Epithelial cell of proximal tubule (primary cell): ENCODE results near the gene DICER1. TPM values are rescaled to one million over a fixed set of nuclear protein-coding genes. Genes with fewer than 3 reads are reported as not detected.

Experiments used
- DNase-seq: peaks from one replicate; pipeline ENCODE4 v3.0.0-alpha.2; 2011; ENCODE audit warnings: low read depth
- H3K4me3 ChIP-seq: 2 replicates; pipeline ENCODE4 v1.5.1; 2011; ENCODE audit warnings: low read depth, mild to moderate bottlenecking, low read length
- total RNA-seq: library from RNA; depleted of rRNA; stranded (reverse); fragments of >200 nt; gene quantifications from 2 replicates; pipeline ENCODE4 v1.2.3, GENCODE V29; 2015
- TF ChIP-seq, protein P1 (sequence below): conservative IDR thresholded peaks from 2 replicates; pipeline ENCODE4 v1.5.1; 2012; ENCODE audit warnings: low read depth, mild to moderate bottlenecking, low read length

Gene DICER1
- total RNA-seq, 1 donor from 2014 or later: 27.4 TPM

DNA sequence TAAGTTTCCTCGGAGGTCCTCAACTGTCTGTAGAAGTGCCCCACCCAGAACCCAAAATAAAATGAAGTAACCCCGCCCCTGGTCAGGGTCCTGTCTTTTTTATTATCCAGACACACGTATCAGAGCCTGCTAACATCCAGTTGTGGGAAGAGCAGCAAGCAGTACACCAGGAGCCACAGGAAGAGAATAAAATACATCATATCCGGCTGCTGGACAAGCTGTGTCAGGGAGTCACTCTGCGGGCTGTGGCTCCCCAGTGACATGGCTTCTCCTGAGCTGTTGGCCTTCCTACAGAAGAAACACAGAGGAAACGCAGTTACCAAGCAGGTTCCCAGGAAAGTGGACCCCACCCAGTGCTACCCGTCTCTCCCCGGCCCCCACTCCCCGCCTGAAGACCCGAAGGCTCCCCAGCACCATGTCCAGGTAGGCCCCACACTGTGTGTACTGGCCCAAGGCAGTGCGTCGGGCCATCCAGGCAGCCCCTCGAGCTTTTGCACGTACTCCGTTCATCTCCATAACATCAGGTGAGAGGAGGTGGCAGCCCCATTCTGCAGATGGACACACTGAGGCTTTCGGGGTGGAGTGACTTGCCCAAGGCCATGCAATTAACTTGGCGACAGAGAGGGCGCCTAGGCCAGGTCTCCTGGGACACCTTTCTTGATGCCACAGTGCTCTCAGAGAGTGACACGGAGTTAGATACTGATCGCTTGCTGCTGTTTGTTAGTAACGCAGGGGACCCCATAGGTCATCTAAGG, 34.3 kb upstream of the DICER1 start:
- TF ChIP-seq, protein P1, sequence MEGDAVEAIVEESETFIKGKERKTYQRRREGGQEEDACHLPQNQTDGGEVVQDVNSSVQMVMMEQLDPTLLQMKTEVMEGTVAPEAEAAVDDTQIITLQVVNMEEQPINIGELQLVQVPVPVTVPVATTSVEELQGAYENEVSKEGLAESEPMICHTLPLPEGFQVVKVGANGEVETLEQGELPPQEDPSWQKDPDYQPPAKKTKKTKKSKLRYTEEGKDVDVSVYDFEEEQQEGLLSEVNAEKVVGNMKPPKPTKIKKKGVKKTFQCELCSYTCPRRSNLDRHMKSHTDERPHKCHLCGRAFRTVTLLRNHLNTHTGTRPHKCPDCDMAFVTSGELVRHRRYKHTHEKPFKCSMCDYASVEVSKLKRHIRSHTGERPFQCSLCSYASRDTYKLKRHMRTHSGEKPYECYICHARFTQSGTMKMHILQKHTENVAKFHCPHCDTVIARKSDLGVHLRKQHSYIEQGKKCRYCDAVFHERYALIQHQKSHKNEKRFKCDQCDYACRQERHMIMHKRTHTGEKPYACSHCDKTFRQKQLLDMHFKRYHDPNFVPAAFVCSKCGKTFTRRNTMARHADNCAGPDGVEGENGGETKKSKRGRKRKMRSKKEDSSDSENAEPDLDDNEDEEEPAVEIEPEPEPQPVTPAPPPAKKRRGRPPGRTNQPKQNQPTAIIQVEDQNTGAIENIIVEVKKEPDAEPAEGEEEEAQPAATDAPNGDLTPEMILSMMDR: no peak
- no peak for DNase-seq
- no peak overlapping the region for H3K4me3 ChIP-seq

DNA sequence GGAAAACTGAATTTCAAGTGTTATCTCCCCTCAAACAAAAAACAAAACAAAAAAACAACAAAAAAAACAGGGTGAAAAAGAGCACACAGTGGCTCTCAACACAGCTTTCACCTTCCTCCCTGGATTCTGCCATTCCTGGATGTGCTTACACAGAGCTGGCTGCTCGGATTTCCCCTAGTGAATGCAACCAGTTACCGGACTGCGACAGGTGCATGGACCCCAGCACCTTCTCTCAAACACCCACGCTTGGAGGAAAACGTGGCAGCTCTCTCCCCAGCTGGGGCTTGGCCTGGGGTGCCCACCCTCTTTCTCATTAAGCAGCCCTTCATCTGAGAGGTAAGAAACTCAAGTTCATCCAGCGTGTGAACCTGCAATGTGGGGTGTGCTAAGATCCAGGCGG, 33.5 kb upstream of the DICER1 start:
- TF ChIP-seq, protein P1: no peak
- no peak for DNase-seq
- no peak overlapping the region for H3K4me3 ChIP-seq

DNA sequence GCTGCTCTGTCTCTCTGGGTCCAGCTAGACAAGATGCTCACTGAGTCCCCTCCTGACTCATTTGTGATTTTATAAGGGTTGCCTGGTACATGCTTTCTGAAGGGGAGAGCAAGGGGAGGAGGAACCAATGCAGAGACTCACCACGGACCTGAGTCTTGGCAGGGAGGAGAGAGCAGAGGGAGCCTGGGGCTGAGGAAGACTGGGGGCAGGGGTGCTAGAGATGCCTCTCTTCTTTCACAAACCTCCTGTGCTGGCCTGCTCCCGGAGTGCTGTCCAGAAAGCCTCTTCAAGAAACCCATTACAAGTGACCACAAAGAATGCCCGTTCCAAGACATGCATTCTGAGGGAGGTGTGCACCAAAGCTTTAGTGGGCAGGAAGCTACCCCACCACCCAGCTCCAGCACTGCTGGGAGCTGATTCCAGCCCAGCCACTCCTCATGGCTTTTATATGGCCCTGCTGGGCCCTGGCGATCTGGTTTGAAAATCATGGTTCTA, 33.1 kb upstream of the DICER1 start:
- DNase-seq: no peak
- TF ChIP-seq, protein P1: no peak

DNA sequence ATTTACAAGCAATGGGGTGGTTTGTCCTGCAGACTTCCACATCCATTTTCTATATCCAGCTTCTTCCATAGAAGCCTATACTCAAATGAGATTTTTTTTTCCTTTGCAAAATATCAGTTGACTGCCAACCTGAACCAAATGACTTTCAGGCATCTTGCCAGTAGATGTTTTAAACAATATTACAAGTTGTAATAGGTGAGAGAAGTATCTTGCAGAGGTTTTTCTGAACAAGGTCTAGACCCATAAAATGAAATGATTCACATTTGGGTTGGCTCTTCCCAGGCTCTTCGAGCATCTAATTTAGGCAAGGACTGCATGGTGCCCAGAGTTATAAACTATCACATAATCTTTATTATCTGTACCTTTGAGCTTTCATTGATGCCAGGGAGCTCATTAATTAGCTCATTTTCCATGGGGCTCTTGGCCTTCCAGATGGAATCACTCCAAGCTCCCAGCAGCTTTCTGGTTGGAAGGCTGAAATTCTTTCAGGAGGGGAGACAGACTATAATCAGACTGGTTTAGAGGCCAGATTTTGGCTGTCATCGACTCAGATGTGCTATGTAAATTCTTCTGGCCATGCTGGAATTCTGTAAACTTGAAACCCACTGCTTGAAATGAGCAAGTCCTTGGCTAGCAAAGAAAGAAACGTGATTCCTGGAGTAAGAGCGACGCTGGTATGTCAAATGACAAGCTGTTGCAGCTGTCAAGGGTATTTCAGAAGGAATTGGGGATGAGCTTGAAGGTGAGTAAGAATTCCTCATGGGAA, 32.2 kb upstream of the DICER1 start:
- no peak overlapping the region for H3K4me3 ChIP-seq
- TF ChIP-seq, protein P1: no peak
- no peak for DNase-seq

More for the DNA sequence above, 33.1 kb upstream of the DICER1 start:
- no peak overlapping the region for H3K4me3 ChIP-seq

DNA sequence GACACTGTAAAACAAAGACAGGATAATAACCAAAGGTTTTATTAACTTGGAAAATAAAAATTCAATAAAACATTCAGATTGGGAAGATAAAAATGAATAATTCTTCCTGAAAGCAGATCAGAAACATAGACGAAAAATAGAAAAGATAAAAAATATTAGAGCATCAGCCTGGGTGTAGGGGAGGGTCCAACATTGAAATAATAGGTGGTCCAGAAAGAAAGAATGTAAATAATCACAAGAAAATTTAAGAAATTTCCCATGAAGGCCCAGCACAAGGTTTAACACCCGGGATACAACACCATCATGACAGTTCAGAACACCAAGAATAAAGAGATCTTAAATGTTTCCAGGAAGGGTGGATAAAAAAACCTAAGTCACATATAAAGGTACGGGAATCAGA, 31.1 kb upstream of the DICER1 start:
- TF ChIP-seq, protein P1: no peak
- H3K4me3 ChIP-seq: no peak overlapping the region
- no peak for DNase-seq

DNA sequence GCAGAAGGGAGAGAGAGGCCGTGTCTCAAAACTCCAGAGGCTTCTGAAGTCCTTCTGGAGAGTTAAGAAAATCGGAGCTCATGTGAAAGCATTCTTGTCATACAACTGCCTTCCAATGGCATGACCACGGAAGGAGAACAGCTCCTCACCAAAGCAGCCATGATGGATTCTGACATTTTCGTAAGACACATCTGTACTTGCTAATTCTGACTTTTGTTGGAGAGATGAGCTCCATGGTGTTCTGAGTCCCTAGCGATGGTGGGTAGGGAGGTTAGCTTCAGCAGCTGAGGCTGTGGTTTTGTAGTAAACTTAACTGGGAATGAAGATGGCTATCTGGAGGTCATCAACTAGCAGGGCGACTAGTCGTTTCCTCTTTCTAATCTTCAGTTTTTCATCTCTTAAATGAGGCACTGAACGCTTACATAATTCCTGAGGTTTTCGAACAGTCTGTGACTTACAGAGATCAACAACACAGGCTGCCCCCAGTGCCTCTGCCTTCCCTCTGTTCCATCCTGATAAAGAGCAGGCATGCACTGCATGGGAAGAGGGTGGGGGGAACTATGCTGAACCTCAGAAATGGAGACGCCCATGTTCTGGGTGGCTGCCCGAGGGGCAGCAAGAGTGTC, 28.6 kb upstream of the DICER1 start:
- TF ChIP-seq, protein P1: no peak
- DNase-seq: no peak
- H3K4me3 ChIP-seq: no peak overlapping the region
